Ovary (tissue), 9 donors: Measurements from ENCODE around the gene PNISR. TPM values are rescaled to one million over a fixed set of nuclear protein-coding genes. Genes with fewer than 3 reads are reported as not detected.

ENCODE experiments used
- DNase-seq, 5 donors: peaks; one replicate each; pipeline ENCODE4 v3.0.0-alpha.2; 2019 to 2020
- H3K27ac ChIP-seq, 2 donors: fragments of 200-600 bp; one replicate each; pipeline versions ENCODE4 v1.5.1 to v1.8.0; 2019 to 2022
- H3K27me3 ChIP-seq: fragments of 200-600 bp; one replicate; pipeline ENCODE4 v1.8.0; 2022
- H3K36me3 ChIP-seq: fragments of 200-600 bp; sonication (generic); one replicate; pipeline ENCODE4 v1.5.1; 2019
- H3K4me1 ChIP-seq: one replicate; pipeline ENCODE4 v1.8.1; 2013; ENCODE audit warnings: mild to moderate bottlenecking, moderate library complexity; ENCODE audit not compliant: insufficient read depth
- H3K4me3 ChIP-seq: fragments of 200-600 bp; sonication (generic); one replicate; pipeline ENCODE4 v1.5.1; 2017
- H3K9me3 ChIP-seq, 2 donors: fragments of 200-600 bp in 1 of 2; sonication (generic) in 1 of 2; one replicate each; pipeline versions ENCODE4 v1.5.1 to v1.8.1; 2013 to 2019; ENCODE audit warnings: mild to moderate bottlenecking in 1 of 2, moderate library complexity in 1 of 2
- CTCF ChIP-seq, 3 donors: fragments of 450-650 bp in 2 of 3; fragments of 200-600 bp in 1 of 3; IDR thresholded peaks; one replicate each; pipeline versions ENCODE4 v1.5.1 to v1.8.0; 2016 to 2022; ENCODE audit warnings: antibody characterized with exemption in 3 of 3, mild to moderate bottlenecking in 1 of 3
- EP300 ChIP-seq: sonication (generic); formaldehyde crosslinking; IDR thresholded peaks from one replicate; pipeline ENCODE4 v1.6.1; 2017; ENCODE audit warnings: antibody characterized with exemption
- POLR2A ChIP-seq: fragments of 450-650 bp; IDR thresholded peaks from one replicate; pipeline ENCODE4 v1.6.1; 2017; ENCODE audit warnings: antibody characterized with exemption, mild to moderate bottlenecking, moderate library complexity
- WGBS, 3 donors: extraction: QIAGEN DNeasy Blood & Tissue Kit in 1 of 3; methylation state at CpG; one replicate each; pipeline versions ENCODE4 v1.1.5 to v1.1.7; 2013 to 2017; 5-methylcytosine and 5-hydroxymethylcytosine counted together
- intact Hi-C, 4 donors: fragments of 100-400 bp; cut with DNase I; formaldehyde crosslinking; loops; one replicate each; pipeline versions ENCODE4 v1.11.0 to v1.15.1; 2022 to 2023
- polyA plus RNA-seq, 2 donors: library from polyadenylated mRNA; stranded (reverse); fragments of 200-250 nt in 1 of 2; fragments of 350-450 nt in 1 of 2; fragmentation: Illumina TruSeq in 1 of 2; extraction: RNeasy Lipid Tissue Mini Kit (QIAGEN cat#74804) in 1 of 2; gene quantifications; one replicate each; pipeline ENCODE4 v1.2.3, GENCODE V29; 2013 to 2014
- total RNA-seq, 7 donors: library from RNA; depleted of rRNA in 2 of 7; stranded (reverse); fragments of >200 nt in 2 of 7; fragmentation: NEBNext Ultra II Directional in 3 of 7; extraction: Animal tissue kit (Norgen Biotek cat#: 25700) in 3 of 7; gene quantifications; one replicate each; pipeline versions ENCODE4 v1.1.0 to v1.2.4, GENCODE V29; 2016 to 2023
- donor health status: DM: no; HTN: no; CAD: no; lungs with moderate emphysema.
- donor health status: DM: no; HTN: no; CAD: no.
- donor health status: Bipolar disorder and iron deficiency.
- donor health status: DM: yes; HTN: yes; CAD: no.
- donor health status: DM: no; HTN: no; CAD: no.
- donor health status: DM: yes; HTN: yes; CAD: no.

Gene PNISR
- total and polyA plus RNA-seq, 9 donors, result 71.5 to 168 (median 127) TPM

DNA sequence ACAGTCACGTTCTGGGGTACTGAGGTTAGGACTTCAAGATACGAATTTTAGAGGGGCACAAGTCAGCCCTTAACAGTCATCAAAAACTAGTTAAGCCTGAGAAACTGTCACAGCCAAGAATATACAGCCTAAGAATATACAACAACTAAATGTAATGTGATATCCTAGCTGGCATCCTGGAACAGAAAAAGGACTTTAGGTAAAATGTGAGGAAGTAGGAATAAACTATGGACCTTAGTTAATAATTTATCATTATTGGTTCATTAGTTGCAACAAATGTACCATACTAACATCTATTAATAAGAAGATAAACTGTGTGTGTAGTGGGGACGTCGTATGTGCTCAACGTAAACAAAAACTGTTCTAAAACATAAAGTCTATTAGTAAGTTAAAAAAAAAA is 1.1 kb downstream of the PNISR start:
- Histone ChIP-seq H3K4me3 (peak overlapping the region; percentile 69), H3K4me1 (peaks cover 12% of the 10 kb centered on the region), H3K27me3 (no peaks in the 10 kb centered on the region), H3K9me3 (no peaks in the 10 kb centered on the region), H3K27ac (no peak overlapping the region), H3K36me3 (no peaks in the 10 kb centered on the region)
- TF ChIP-seq EP300 (no peak), POLR2A (no peak), CTCF (IDR thresholded peaks at IDR 0.05) (no peak)
- intact Hi-C loops, result no loop called here
- 28 to 40% (median 33%) methylated on average over 5 of the region's 5 CpGs for WGBS, 3 donors
- DNase-seq, result no peak

DNA sequence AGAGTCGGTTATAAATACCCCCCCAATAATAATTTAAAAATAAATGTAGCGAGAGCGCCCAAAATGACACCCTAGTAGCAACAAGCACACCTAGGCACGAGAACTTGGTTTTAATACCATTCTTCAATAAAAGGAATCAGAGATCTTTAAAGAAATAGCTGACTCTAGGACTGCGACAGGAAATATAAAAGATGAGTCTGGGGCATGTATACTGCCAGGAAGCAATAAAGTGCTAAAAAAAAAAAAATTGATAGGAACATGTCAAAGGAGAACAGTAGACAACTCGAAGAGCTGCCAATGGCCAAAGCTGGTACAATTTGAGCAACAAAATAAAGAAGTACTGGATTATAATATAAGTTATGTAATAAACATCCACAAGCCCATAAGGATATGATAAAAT is 2.2 kb downstream of the PNISR start:
- TF ChIP-seq CTCF (IDR thresholded peaks at IDR 0.05) (no peak), POLR2A (no peak), EP300 (no peak)
- Histone ChIP-seq H3K27me3 (no peaks in the 10 kb centered on the region), H3K4me1 (peaks cover 12% of the 10 kb centered on the region), H3K4me3 (no peak overlapping the region), H3K36me3 (no peaks in the 10 kb centered on the region), H3K9me3 (no peaks in the 10 kb centered on the region), H3K27ac (no peak overlapping the region)
- intact Hi-C loops, result no loop called here
- 80 to 86% (median 86%) methylated on average over 6 of the region's 6 CpGs for WGBS, 3 donors
- DNase-seq, result no peak

GRCh38 chr6:99416892-99417767 is 8.0 kb downstream of the PNISR start:
- intact Hi-C loops, result no loop called here
- TF ChIP-seq CTCF (IDR thresholded peaks at IDR 0.05) (no peak), EP300 (no peak), POLR2A (no peak)
- H3K9me3 ChIP-seq, result no peaks in the 10 kb centered on the region
- no peaks in the 10 kb centered on the region for H3K27me3 ChIP-seq
- no peak overlapping the region for H3K27ac ChIP-seq
- H3K4me1 ChIP-seq, result peaks cover 9% of the 10 kb centered on the region
- WGBS, 3 donors, result 76 to 82% (median 81%) methylated on average over 9 of the region's 9 CpGs
- no peak for DNase-seq
- no peaks in the 10 kb centered on the region for H3K36me3 ChIP-seq
- H3K4me3 ChIP-seq, result no peak overlapping the region

DNA sequence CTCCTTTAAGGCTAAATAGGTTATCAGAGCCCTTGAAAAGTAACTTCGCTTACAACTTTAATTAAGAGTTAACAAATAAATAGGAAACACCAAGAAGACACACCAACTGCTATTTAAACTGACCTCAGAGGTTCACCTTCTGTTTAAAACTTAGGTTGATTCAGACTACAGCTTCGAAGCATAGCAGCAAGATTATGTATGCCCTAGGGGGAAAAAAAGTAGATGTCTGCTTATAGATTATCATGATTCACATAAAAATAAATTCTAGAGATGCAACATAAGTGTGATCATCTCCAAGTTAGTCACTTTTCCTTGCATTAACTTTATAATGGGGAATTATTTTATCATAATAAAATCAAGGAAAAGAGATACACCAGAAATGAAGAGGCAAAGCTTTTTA is 8.9 kb downstream of the PNISR start:
- intact Hi-C loops, result no loop called here
- no peak overlapping the region for H3K4me3 ChIP-seq
- TF ChIP-seq CTCF (IDR thresholded peaks at IDR 0.05), result no peak
- no peak for TF ChIP-seq POLR2A
- no peak for TF ChIP-seq EP300
- H3K4me1 ChIP-seq, result peaks cover 7% of the 10 kb centered on the region
- H3K27me3 ChIP-seq, result no peaks in the 10 kb centered on the region
- DNase-seq, result no peak
- no peaks in the 10 kb centered on the region for H3K36me3 ChIP-seq
- no peak overlapping the region for H3K27ac ChIP-seq
- no peaks in the 10 kb centered on the region for H3K9me3 ChIP-seq
- 73 to 76% (median 73%) methylated on average over 2 of the region's 2 CpGs for whole genome bisulfite sequencing, 3 donors
